SHP77 (cell line): Measurements from ENCODE around the gene OR10G8.

Experiments used
- DNase-seq, 2 experiments: peaks; one replicate each; lab custom pipeline; 2025; lab: John Stamatoyannopoulos, UW

Gene OR10G8

GRCh38 chr11:124078591-124078990 is 52.0 kb downstream of the OR10G8 start:
- no peak for DNase-seq

GRCh38 chr11:124079631-124080326 is 53.2 kb downstream of the OR10G8 start:
- no peak for DNase-seq
